Activated T-helper 2 cell treated with anti-CD3 and anti-CD28 coated beads, Interferon-gamma antibody, Interleukin-2, Interleukin-4, amounts not matched to agents 10 μg/mL and 5 μg/mL and 100 μg/mL, durations not matched to agents 14 hours and 24 hours and 36 hours (primary cell): ENCODE measurements around the gene STN1. TPM values are rescaled to one million over a fixed set of nuclear protein-coding genes. Genes with fewer than 3 reads are reported as not detected.

Experiments used
- DNase-seq: peaks from one replicate; pipeline ENCODE4 v3.0.0; 2021; ENCODE audit warnings: low spot score
- H3K27ac Mint-ChIP-seq: one replicate; pipeline ENCODE4 v1.8.0; 2021; ENCODE audit warnings: mixed read lengths
- H3K27me3 Mint-ChIP-seq: one replicate; pipeline ENCODE4 v1.8.0; 2021; ENCODE audit warnings: low read depth, mixed read lengths
- H3K36me3 Mint-ChIP-seq: one replicate; pipeline ENCODE4 v1.8.0; 2021; ENCODE audit warnings: low read depth, mixed read lengths
- H3K4me1 Mint-ChIP-seq: one replicate; pipeline ENCODE4 v1.8.0; 2021; ENCODE audit warnings: low read depth, mixed read lengths
- H3K4me3 Mint-ChIP-seq: one replicate; pipeline ENCODE4 v1.8.0; 2021; ENCODE audit warnings: low read depth, mild to moderate bottlenecking, moderate library complexity, mixed read lengths
- H3K9me3 Mint-ChIP-seq: one replicate; pipeline ENCODE4 v1.8.0; 2021; ENCODE audit warnings: mixed read lengths
- intact Hi-C: fragments of 100-400 bp; cut with micrococcal nuclease; formaldehyde crosslinking; loops from one replicate; pipeline ENCODE4 v1.15.1; 2023
- total RNA-seq: library from RNA; stranded (reverse); gene quantifications from 2 replicates; pipeline ENCODE4 v1.2.3, GENCODE V29; 2022

STN1 gene
- total RNA-seq, 1 donor from 2014 or later = 21.7 TPM

GRCh38 chr10:103941801-103942200 is 23.8 kb upstream of the STN1 start:
- Mint-ChIP-seq H3K4me1 (peaks cover under 1% of the 10 kb centered on the region), H3K9me3 (no peaks in the 10 kb centered on the region), H3K27ac (no peak overlapping the region), H3K4me3 (no peak overlapping the region), H3K27me3 (peaks cover 12% of the 10 kb centered on the region), H3K36me3 (no peaks in the 10 kb centered on the region)
- intact Hi-C loops = no loop called here
- DNase-seq = no peak

- Mint-ChIP-seq H3K36me3 (no peaks in the 10 kb centered on the region), H3K27ac (no peak overlapping the region), H3K27me3 (peaks cover 24% of the 10 kb centered on the region), H3K4me1 (no peaks in the 10 kb centered on the region), H3K4me3 (no peak overlapping the region), H3K9me3 (no peaks in the 10 kb centered on the region)
- no peak for DNase-seq
- intact Hi-C loops = no loop called here
These were observed 21.5 kb upstream of the STN1 start for GRCh38 chr10:103939522-103939921.

- intact Hi-C loops = no loop called here
- H3K9me3 Mint-ChIP-seq = no peaks in the 10 kb centered on the region
These were observed 18.0 kb upstream of the STN1 start for GRCh38 chr10:103936022-103936421.

GRCh38 chr10:103934308-103934707 is 16.3 kb upstream of the STN1 start:
- no peaks in the 10 kb centered on the region for H3K36me3 Mint-ChIP-seq
- intact Hi-C loops = no loop called here

More at GRCh38 chr10:103936022-103936421, 18.0 kb upstream of the STN1 start:
- no peak overlapping the region for H3K27ac Mint-ChIP-seq
- no peaks in the 10 kb centered on the region for H3K4me1 Mint-ChIP-seq
- H3K27me3 Mint-ChIP-seq = peaks cover 20% of the 10 kb centered on the region
- H3K36me3 Mint-ChIP-seq = no peaks in the 10 kb centered on the region
- no peak for DNase-seq
- H3K4me3 Mint-ChIP-seq = no peak overlapping the region

GRCh38 chr10:103933557-103934121 is 15.7 kb upstream of the STN1 start:
- Mint-ChIP-seq H3K27me3 (peaks cover 15% of the 10 kb centered on the region), H3K4me1 (no peaks in the 10 kb centered on the region), H3K4me3 (no peak overlapping the region), H3K36me3 (no peaks in the 10 kb centered on the region), H3K9me3 (no peaks in the 10 kb centered on the region), H3K27ac (no peak overlapping the region)
- no peak for DNase-seq
- intact Hi-C loops = no loop called here

More at GRCh38 chr10:103934308-103934707, 16.3 kb upstream of the STN1 start:
- Mint-ChIP-seq H3K27me3 (peaks cover 15% of the 10 kb centered on the region), H3K4me3 (no peak overlapping the region), H3K9me3 (no peaks in the 10 kb centered on the region), H3K4me1 (no peaks in the 10 kb centered on the region), H3K27ac (no peak overlapping the region)
- DNase-seq = no peak

- no peak overlapping the region for H3K4me3 Mint-ChIP-seq
- intact Hi-C loops = no loop called here
- no peaks in the 10 kb centered on the region for H3K36me3 Mint-ChIP-seq
- no peak for DNase-seq
- no peak overlapping the region for H3K27ac Mint-ChIP-seq
- H3K9me3 Mint-ChIP-seq = no peaks in the 10 kb centered on the region
- H3K27me3 Mint-ChIP-seq = peaks cover 13% of the 10 kb centered on the region
- H3K4me1 Mint-ChIP-seq = no peaks in the 10 kb centered on the region
These were observed 15.0 kb upstream of the STN1 start for GRCh38 chr10:103932971-103933370.

GRCh38 chr10:103932271-103932670 is 14.3 kb upstream of the STN1 start:
- intact Hi-C loops = no loop called here
- Mint-ChIP-seq H3K27me3 (peaks cover 13% of the 10 kb centered on the region), H3K36me3 (no peaks in the 10 kb centered on the region)

GRCh38 chr10:103931603-103932002 is 13.6 kb upstream of the STN1 start:
- intact Hi-C loops = no loop called here
- Mint-ChIP-seq H3K36me3 (no peaks in the 10 kb centered on the region), H3K4me1 (no peaks in the 10 kb centered on the region), H3K27me3 (peaks cover 10% of the 10 kb centered on the region), H3K9me3 (no peaks in the 10 kb centered on the region), H3K27ac (no peak overlapping the region), H3K4me3 (no peak overlapping the region)
- no peak for DNase-seq

More at GRCh38 chr10:103932271-103932670, 14.3 kb upstream of the STN1 start:
- DNase-seq = no peak
- Mint-ChIP-seq H3K4me3 (no peak overlapping the region), H3K27ac (no peak overlapping the region), H3K9me3 (no peaks in the 10 kb centered on the region), H3K4me1 (no peaks in the 10 kb centered on the region)

GRCh38 chr10:103930881-103931280 is 12.9 kb upstream of the STN1 start:
- Mint-ChIP-seq H3K9me3 (no peaks in the 10 kb centered on the region), H3K4me3 (no peak overlapping the region), H3K27ac (no peak overlapping the region), H3K36me3 (no peaks in the 10 kb centered on the region), H3K4me1 (no peaks in the 10 kb centered on the region), H3K27me3 (peaks cover 7% of the 10 kb centered on the region)
- intact Hi-C loops = no loop called here
- no peak for DNase-seq

- Mint-ChIP-seq H3K27me3 (peaks cover 3% of the 10 kb centered on the region), H3K27ac (no peak overlapping the region), H3K9me3 (no peaks in the 10 kb centered on the region), H3K4me3 (no peak overlapping the region), H3K36me3 (no peaks in the 10 kb centered on the region), H3K4me1 (no peaks in the 10 kb centered on the region)
- no peak for DNase-seq
- intact Hi-C loops = no loop called here
These were observed 12.5 kb upstream of the STN1 start for GRCh38 chr10:103930449-103930848.

GRCh38 chr10:103929381-103929921 is 11.5 kb upstream of the STN1 start:
- Mint-ChIP-seq H3K27ac (no peak overlapping the region), H3K36me3 (no peaks in the 10 kb centered on the region), H3K9me3 (no peaks in the 10 kb centered on the region), H3K4me3 (no peak overlapping the region), H3K4me1 (no peaks in the 10 kb centered on the region), H3K27me3 (no peaks in the 10 kb centered on the region)
- intact Hi-C loops = no loop called here
- DNase-seq = no peak

- no peak for DNase-seq
- no peaks in the 10 kb centered on the region for H3K9me3 Mint-ChIP-seq
- intact Hi-C loops = no loop called here
These were observed 10.8 kb upstream of the STN1 start for GRCh38 chr10:103928784-103929183.

GRCh38 chr10:103926722-103927319 is 8.8 kb upstream of the STN1 start:
- Mint-ChIP-seq H3K9me3 (no peaks in the 10 kb centered on the region), H3K27me3 (no peaks in the 10 kb centered on the region), H3K4me1 (no peaks in the 10 kb centered on the region), H3K4me3 (no peak overlapping the region), H3K27ac (no peak overlapping the region), H3K36me3 (no peaks in the 10 kb centered on the region)
- DNase-seq = no peak
- intact Hi-C loops = no loop called here

More at GRCh38 chr10:103928784-103929183, 10.8 kb upstream of the STN1 start:
- Mint-ChIP-seq H3K36me3 (no peaks in the 10 kb centered on the region), H3K27me3 (no peaks in the 10 kb centered on the region), H3K27ac (no peak overlapping the region), H3K4me1 (no peaks in the 10 kb centered on the region), H3K4me3 (no peak overlapping the region)
